Renal cortical epithelial cell (primary cell): ENCODE results near the gene KDM4C. TPM values are rescaled to one million over a fixed set of nuclear protein-coding genes. Genes with fewer than 3 reads are reported as not detected.
A peak's percentile ranks its signal among the peaks of the same experiment; 100 is the strongest.
"Not testable (repeated sequence)": the region's sequence is repeated elsewhere in the genome, so short reads cannot be mapped to it uniquely, and the experiment has no call there.

Source experiments
- DNase-seq: peaks from one replicate; pipeline ENCODE4 v3.0.0-alpha.2; 2011; ENCODE audit warnings: low read depth
- total RNA-seq: library from RNA; depleted of rRNA; stranded (reverse); fragments of >200 nt; gene quantifications from 2 replicates; pipeline ENCODE4 v1.2.3, GENCODE V29; 2014

KDM4C gene
- total RNA-seq, 1 donor from 2014 or later = 52.4 TPM

DNA sequence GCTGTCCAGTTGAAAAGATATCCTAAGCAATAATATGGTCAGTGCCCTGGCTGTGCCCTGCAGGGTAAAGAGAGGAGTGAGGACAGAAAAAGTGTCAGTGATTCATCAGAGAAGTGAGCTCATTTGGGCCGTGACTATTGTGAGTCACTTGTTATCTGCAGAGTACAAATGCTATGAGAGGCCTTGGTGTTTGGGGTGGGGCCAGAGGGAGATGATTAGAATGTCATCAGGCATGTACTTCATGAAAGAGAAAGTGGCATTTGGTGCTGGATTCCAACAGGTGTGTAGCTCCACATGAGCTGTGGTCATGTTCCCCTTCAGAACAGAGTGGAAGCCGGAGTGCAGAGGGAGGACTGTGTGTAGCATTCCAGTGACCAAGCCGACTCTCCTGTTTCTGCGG lies 174.1 kb downstream of the KDM4C start:
- DNase-seq = peak; percentile 79

DNA sequence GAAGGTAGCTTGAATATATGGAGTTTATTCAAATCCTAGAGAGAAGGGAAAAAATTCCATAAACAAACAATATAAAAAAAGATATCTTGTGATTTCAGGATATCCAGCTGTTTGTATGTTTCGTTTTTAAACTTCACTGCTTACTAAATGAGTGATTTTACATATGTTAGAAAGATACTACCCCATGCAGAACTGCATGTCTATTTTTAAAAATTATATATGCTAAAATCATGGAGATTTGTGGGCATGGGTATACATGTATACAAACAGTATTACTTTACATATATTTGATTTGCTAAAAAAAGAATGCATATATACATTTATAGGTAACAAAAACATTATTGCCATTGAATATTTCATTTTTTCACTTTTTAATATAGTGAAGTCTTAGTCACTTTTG lies 178.3 kb downstream of the KDM4C start:
- no peak for DNase-seq

DNA sequence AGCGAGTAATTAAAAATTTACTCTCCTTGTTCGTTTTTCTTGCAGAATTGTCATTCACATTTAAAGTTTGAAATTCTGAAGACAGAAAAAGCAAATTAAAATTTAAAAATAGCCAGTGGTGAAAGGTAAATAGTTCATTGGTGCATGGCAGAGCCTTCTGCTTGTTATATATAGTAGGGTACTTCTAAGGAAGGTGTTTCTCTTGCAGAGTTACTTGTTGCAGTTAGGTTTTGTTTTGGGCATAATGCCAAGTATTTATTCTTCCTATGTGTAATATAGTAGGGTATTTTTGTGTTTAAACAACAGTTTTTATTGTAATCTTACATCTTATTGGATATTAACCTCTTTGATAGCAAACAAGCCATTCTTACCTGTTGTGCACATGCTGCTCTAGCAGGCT lies 179.4 kb downstream of the KDM4C start:
- DNase-seq = no peak

DNA sequence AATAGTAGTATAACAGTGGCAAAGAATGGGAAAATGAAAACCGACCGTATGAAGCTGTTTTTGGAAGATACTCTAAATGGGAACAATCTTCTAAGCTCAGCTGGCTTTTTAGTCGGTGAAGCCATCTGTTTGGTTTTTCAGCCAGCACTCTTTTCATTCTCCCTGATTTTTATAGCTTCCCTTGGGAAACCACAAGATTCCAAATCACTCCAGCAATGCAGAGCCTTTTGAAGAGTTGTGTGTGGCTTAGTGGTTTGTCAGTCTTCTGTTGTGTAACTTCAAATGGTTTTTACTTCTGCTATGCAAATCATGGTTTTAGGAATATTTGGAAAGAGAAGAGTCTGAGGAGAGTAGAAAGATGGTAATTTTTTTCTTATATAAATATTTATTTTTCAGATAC lies 180.7 kb downstream of the KDM4C start:
- peak; percentile 94 for DNase-seq

DNA sequence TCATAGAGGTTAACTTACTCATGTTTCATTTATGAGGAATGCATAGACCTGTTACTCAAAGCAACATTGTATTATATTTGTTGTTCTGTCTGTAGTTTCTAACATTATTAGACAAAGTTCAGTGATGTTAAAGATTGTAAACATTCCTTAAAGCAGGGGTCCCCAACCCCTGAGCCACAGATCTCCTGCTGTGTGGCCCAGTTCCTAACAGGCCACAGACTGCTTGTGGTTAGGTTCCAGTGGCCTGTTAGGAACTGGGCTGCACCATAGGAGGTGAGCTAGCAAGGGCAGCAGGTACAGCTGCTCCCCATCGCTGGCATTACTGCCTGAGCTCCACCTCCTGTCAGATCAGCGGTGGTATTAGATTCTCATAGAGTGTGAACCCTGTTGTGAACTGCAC lies 181.1 kb downstream of the KDM4C start:
- DNase-seq = peak; percentile 47

DNA sequence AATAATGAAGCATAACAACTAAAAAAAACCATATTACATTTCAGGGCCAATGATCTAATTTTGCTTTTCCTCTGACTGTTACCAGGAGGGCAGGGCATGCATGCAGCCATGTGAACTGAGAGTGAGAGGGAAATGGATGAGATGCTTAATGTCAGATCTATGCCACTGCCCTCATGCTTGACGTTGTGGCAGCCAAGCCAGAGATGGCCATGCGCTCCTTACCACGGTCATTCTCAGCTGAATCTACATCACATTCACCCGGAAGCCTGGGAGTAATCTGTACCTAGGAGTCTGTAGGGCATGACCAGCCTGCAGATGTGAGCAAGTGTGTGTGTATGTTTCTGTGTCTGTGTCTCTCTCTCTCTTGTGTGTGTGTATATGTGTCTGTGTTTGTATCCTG lies 183.7 kb downstream of the KDM4C start:
- DNase-seq = no peak

DNA sequence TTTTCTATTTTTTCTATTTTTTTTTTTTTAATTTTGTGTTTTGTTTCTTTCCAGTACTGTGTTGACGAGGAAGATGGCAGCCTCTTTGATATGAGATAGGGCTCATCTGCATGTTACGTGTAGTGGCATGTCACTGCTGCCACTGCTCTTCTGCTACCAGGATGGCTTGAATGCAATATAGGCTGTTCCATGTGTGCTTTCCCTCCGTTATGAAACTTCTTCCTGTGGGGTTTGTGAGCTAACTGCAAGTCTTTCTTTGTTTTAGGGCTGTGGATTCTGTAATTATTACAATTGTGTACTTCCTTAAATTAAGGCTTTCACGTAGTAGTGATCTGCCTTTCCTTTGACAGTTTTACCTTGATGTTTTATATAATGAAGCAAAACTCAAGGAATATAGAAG lies 184.6 kb downstream of the KDM4C start:
- no peak for DNase-seq

DNA sequence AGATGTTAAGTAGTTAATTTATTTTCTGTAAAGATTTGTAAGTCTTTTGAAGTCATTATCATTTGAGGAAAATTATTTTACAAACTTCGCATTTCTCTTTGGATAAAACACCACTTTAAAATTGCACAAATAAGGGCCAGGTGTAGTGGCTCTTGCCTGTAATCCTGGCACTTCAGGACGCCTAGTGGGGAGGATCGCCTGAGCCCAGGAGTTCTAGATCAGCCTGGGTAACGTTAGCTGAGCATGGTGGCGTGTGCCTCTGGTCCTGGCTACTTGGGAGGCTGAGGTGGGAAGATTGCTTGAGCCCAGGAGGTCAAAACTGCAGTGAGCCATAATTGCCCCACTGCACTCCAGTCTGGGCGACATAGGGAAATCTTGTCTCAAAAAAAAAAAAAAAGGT lies 185.5 kb downstream of the KDM4C start:
- no peak for DNase-seq

DNA sequence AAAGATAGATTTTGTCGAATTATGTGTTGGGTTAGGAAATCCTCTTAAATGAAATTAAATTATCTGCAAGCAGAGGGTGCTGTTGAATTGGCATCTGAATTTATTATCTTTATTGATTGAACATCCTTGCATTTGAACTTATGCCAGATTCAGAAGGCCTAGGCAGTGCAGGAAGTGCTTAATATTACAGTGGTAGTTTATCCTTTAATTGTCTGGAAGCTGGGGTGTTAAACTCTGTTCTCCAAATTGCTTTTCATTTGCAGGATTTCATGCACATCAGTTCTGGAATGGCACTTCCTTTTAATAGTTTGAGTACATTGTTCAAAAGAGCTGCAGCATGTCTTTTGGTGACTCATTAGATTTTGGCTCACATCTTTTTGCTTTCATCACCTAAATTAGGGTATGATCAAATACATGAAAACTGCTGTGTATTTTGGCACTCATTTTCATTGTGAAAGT lies 186.3 kb downstream of the KDM4C start:
- DNase-seq = peak; percentile 73

DNA sequence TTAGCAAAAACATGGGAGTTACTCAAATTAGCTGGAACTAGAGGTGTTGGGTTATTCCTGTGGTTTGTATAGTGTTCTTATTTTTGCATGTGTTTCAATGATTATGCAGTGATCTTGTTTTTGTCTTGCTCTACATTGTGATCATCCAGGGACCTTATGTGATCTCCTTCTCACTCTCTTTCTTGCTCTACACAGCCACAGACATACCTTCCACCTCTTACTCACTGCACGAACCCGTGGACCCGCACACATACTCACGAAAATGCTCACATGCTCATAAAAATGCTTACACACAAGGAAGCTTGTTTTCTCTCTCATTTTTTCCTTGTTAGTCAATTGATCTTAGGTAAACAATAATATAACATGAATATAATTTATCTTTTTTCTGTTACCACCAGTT lies 187.1 kb downstream of the KDM4C start:
- DNase-seq = peak; percentile 39

DNA sequence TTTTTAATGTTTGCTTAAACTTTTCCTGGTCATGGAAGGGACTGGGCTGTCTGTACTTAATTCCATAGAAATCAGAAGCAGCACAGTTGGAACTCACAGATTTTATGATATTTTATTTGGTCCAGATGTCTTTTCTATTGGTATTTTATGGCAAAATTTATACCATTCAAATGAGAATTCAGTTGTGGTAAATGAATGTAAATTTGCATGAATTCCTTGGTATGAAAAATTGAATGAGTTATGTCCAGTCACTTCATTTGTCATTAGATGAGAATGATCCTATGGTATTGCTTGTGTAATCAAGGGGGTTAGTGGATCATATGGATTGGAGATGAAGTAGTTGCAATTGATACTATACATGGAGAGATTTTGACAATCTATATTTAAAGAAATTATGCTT lies 188.0 kb downstream of the KDM4C start:
- DNase-seq = no peak

DNA sequence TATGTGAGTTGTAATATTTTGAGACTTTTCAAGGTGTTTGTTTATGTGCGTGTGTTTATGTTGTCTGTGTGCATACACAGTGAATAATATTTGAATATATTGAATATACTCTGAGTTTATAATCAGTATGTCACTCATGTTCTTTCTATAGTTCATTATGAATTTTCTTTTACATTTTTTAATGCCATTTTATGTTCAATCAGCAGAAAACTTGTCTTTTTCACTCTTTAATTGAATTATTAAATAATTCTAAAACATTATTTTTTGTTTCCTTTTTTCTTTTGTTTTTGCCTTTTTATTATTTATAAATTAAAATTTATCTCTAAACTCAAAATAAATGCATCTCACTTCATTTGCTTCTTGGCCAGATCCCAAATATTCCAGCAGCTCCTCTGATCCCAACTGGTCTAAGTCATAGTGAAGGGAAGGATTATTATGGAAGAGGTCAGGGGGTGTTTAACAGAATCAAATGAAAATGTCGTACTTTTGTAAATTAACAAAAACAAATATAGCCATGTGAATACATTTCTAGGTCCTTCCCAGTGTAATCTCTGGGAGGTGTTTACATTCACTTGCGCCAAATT lies 188.9 kb downstream of the KDM4C start:
- no peak for DNase-seq

DNA sequence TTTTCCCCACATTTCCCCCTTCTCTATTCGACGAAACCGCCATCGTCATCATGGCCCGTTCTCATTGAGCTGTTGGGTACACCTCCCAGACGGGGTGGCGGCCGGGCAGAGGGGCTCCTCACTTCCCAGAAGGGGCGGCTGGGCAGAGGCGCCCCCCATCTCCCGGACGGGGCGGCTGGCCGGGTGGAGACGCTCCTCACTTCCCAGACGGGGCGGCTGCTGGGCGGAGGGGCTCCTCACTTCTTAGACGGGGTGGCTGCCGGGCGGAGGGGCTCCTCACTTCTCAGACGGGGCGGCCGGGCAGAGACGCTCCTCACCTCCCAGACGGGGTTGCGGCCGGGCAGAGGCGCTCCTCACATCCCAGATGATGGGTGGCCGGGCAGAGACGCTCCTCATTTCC lies 191.1 kb downstream of the KDM4C start:
- not testable (repeated sequence) for DNase-seq

DNA sequence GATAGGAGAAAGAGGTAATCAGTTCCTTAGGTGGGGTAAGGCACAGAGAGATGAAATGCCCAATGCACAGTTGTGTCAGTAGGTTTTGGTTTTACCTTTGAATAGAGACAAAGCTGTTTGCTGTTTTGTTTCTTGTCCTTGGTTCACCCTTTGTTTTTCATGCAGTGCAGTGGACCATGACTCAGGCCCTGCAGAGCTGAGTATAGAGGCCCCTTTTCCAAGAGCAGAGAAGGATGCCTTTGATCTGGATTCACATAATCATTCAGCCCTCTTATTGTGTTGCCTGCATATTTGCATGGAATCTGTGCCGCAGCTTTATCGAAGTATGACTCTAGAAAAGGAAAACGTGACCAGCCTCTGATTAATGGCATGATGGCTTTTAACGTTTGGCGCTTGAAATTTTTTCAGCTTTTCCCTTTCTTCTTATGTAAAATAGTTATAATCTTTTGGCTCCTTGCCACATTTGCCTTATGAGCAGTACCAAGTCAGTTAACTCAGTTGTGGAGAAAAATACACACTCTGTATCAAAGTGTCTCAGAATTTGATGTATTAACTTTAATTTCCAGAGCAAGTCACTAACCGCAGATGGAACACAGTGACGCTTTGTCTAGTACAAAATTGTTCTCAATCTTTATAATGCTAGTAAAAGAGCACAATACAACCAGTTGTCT lies 197.6 kb downstream of the KDM4C start:
- DNase-seq = peak; percentile 77

DNA sequence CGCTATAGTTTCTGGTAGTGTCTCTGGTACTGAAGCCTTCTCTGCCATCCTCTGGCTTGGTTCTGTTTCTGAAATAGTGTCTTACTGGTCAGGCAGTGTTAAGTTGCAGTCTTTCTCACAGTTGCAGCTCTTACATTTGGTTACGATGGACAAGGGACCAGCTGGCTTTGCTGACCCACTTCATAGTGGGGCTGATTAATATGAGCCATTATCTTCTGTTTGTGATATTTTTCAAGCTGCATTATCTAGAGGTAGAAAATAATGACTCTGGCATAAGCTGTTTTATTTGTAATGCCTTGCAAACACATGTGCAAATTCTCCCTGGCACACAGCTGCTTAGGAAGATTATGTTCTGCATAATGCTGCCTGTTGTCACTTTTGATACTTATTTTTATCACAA lies 199.1 kb downstream of the KDM4C start:
- no peak for DNase-seq

DNA sequence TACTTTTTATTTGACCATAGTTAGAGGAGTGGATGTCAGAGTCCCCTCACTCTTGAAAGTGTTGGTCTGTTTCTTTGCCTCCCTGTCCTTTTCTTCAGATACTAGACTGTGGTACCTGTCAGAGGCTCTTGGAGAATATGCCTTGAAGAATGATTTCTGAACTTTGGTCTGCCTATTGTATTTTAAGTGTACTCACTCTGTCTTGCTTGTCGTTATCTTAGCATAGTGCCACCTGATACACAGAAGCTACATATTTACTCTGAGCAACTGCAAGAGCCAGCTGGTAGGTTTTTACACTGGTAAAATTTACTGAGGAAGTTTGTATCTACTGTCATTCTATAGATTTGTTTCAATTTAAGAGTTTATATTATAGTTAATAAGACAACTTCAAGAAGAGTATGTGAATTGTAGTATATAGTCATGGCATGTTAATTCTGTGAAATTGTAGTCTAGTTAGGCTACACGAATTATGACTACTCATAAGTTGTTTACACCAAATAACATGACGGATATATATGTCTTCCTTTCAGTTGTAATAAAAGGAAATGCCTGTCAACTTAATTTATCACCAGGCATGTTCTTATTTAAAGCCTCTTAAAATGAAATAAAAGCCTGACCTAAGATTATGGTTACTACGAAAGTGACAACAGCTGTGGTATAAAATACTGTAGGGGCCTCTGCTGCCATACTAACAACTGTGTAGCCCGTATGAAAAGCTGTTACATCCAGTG lies 201.7 kb downstream of the KDM4C start:
- no peak for DNase-seq

DNA sequence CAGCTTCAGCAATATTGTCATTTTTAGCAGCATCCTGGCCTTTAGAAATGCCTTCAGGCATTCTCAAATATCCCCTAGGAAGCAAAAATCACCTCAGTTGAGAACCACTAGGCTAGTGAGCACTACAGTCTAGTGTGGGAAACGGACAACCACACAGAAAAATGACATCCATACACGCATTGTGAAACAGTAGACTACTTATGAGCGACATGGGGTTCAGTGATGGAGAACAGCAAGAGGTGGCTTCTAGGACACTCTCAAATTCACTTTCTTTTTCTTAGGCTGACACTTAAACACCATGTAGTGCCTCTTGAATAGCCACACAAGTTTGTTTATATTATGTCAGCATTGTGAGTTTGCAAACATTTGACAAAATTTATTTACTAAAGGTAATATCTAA lies 203.0 kb downstream of the KDM4C start:
- DNase-seq = no peak

DNA sequence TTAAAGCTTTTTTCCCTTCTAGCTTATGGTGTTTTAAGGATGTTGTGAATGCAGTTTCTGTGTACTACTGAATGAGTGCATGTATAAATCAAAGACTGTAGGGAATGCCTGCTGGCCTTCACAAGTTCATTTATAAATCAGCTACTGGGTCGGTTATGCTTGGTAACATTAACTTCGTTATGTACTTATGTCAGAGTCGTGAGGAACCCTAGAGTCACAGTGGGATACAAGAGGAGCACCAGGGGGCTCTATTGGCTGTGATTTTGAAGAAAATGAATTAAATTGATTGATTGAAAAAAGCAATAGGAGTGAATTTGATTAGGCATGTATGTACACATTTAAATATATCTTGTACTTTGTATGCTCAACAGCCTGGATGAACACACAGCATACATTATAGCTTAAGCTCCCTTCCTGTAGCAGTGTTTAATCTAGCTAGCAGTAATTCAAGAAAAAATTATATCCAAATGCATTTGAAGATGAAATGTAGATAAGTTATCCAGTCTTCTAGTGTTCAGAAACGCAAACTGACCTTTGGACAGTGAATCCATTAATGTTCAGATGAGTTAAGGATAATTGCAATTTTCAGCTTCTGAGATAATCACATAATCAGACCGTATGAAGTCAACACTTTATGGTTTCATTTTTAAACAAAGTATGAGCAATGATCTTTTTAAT lies 204.2 kb downstream of the KDM4C start:
- no peak for DNase-seq

DNA sequence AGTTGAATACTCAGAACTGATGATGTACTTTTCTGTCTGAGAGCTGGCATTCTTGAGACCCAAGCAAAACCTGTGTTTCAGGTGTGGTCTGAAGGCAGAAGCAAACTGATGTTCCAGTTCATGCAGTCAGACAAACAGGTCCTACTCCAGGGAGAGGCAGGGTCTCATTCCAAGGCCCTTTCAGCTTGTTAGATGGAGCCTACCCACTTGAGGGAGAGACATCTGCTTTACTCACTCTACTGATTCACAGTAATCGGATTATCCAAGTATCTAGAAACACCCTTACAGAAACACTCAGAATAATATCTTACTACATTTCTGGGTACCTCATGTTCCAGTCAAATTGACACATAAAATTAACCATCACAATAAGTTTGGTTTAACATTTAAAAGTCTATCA lies 207.8 kb downstream of the KDM4C start:
- DNase-seq = no peak

DNA sequence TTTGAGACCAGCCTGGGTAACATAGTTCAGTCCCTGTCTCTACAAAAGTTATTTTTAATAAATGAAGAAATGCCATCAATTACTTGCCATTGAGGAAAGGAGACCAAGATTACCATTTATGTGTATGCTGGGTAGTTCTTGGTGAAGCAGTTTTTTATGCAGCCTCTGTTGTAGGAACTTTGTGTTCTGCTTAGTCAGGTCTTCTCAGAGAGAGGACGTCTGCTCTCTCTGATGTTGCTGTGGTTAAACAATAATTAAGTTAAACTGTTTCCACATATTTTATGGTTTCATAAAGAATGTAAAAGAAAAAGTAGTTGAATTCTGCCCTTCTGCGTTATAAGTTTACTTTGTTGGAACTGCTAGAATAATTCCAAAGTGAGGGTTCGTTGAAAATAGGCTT lies 210.5 kb downstream of the KDM4C start:
- DNase-seq = peak; percentile 71

DNA sequence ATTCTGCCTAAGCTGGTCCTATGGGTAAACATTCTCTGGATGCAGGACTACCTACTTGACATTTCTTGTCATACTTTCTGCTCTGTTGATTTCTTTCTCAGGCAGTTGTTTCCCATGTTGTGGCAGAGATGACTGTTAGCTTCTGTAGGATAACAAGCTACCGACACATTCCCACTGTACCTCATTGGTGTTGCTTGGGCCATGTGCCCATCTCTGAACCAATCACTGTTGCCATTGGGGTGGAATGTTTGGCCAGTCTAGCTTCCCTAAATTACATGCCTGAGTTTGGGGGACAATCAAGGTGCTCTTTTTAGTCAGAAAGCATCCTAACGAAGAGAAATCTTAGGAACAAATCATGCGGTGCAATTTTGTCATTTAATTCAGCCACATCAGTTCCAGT lies 212.0 kb downstream of the KDM4C start:
- DNase-seq = peak; percentile 41

DNA sequence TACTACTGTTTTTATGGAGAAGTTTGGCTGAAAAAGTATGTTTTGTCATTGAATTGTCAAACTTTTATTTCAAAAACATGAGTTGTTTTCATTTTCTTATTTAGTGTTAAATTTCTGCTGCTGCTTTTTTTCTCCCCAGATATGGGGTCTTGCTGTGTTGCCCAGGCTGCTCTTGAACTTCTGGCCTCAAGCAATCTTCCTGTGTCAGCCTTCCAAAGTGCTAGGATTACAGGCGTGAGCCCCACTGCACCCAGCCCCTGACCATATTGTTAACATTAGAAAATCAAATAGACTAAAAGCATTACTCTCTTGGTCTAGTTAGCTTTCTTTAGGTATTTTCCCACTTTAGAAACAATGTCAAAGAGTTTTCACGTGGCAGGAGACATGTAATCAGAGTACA lies 215.3 kb downstream of the KDM4C start:
- DNase-seq = no peak

DNA sequence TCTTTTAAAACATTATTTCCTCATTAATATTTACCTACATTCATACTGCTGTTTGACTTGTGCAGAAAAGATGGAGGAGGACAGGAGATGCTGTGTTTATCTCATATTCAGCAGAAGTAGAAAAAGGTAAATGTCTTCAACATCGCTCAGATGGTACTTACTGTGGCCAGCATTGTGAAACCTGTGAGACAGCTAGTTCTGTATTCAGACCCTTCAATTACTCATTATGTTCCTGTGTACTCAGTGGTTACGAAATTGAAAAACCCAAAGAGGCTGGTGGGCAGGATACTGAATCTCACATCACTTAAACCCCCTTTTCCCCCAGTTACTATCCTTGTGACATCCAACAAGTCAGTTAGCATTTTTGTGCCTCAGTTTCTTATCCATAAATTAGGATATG lies 216.0 kb downstream of the KDM4C start:
- peak; percentile 87 for DNase-seq
